LNCaP clone FGC (cell line): ENCODE data around the gene SRGAP1.
"Not testable (repeated sequence)": the region's sequence is repeated elsewhere in the genome, so short reads cannot be mapped to it uniquely, and the experiment has no call there.

Experiments used
- DNase-seq: peaks from one replicate; pipeline ENCODE4 v3.0.0-alpha.2; 2011; ENCODE audit warnings: low read depth
- H3K4me3 ChIP-seq: 2 replicates; pipeline ENCODE4 v1.5.1; 2011; ENCODE audit warnings: mild to moderate bottlenecking, low read depth, low read length, control low read depth
- TF ChIP-seq, protein P1 (sequence below): IDR thresholded peaks from 2 replicates; pipeline ENCODE4 v1.5.1; 2012; ENCODE audit warnings: mild to moderate bottlenecking; ENCODE audit not compliant: control insufficient read depth, insufficient read depth; ENCODE audit errors: extremely low read depth

Gene SRGAP1

DNA sequence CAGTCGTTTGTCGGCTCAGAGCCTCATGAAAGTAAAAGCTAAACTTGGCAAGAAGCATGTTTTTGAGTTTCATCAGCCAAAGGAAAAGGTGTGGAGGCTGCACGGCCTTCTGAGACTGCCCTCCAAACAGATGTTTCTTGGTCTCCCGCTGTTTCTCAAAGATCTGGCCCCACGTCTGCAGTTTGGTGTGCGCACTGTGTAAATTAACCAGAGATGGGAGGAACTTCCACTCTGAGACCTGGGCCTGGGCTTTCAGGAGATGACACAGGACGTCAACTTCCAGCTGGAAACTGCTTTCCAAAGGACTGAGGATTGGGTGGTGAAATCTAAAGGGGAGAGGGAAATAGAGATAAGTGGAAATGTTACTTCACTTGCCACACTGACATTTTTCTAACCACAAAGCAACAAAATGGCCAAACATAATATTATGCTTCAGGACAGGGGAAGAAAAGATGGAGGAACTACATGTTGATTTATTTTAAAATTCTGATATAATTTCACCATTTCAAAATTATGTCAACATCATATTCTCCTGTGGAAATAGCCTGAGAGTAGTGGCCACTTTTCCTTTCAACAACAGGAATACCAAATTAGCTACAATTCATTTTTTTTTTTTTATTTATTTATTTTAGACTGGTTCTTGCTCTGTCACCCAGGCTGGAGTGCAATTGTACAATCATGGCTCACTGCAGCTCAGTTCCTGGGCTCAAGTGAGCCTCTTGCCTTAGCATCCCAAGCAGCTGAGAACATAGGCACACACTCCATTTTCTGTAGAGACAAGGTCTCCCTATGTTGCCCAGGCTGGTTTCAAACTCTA, 350.0 kb downstream of the SRGAP1 start:
- TF ChIP-seq, protein P1, sequence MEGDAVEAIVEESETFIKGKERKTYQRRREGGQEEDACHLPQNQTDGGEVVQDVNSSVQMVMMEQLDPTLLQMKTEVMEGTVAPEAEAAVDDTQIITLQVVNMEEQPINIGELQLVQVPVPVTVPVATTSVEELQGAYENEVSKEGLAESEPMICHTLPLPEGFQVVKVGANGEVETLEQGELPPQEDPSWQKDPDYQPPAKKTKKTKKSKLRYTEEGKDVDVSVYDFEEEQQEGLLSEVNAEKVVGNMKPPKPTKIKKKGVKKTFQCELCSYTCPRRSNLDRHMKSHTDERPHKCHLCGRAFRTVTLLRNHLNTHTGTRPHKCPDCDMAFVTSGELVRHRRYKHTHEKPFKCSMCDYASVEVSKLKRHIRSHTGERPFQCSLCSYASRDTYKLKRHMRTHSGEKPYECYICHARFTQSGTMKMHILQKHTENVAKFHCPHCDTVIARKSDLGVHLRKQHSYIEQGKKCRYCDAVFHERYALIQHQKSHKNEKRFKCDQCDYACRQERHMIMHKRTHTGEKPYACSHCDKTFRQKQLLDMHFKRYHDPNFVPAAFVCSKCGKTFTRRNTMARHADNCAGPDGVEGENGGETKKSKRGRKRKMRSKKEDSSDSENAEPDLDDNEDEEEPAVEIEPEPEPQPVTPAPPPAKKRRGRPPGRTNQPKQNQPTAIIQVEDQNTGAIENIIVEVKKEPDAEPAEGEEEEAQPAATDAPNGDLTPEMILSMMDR: no peak
- no peak for DNase-seq
- no peak overlapping the region for H3K4me3 ChIP-seq

DNA sequence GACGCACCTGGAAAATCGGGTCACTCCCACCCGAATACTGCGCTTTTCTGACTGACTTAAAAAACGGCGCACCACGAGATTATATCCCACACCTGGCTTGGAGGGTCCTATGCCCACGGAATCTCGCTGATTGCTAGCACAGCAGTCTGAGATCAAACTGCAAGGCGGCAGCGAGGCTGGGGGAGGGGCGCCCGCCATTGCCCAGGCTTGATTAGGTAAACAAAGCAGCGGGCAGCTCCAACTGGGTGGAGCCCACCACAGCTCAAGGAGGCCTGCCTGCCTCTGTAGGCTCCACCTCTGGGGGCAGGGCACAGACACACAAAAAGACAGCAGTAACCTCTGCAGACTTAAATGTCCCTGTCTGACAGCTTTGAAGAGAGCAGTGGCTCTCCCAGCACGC, 351.3 kb downstream of the SRGAP1 start:
- not testable (repeated sequence) for DNase-seq, H3K4me3 ChIP-seq

DNA sequence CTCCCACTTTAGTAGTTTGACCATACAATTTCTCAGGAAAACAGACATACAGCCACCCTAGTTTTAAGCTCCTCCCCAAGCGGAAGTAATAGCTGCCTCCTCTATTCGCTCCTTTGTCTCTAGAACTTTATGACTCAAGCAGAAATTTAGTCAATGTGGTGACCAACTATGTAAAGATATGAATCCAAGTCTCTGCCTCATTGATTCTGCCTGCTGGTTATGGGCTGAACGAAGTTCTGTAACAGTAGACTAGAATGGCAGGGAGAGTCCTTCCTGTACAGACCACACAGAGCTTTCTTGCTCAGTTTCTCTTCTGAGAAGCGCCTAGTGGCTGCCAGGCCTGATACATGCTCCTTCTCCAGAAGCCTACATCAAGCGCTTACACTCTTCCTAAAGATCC, 358.5 kb downstream of the SRGAP1 start:
- no peak overlapping the region for H3K4me3 ChIP-seq
- DNase-seq: no peak
- TF ChIP-seq, protein P1: no peak

DNA sequence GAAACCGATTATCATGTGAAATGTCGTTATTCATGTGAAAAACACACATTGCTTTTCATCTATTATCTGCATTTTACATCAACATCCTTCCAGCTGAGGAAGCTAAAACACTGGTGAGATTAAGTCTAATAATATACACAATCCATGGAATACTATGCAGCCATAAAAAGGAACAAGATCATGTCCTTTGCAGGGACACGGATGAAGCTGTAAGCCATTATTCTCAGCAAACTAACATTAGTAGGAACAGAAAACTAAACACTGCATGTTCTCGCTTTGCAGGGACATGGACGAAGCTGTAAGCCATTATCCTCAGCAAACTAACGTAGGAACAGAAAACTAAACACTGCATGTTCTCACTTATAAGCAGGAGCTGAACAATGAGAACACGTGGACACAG, 359.3 kb downstream of the SRGAP1 start:
- no peak for DNase-seq
- TF ChIP-seq, protein P1: no peak
- H3K4me3 ChIP-seq: no peak overlapping the region

DNA sequence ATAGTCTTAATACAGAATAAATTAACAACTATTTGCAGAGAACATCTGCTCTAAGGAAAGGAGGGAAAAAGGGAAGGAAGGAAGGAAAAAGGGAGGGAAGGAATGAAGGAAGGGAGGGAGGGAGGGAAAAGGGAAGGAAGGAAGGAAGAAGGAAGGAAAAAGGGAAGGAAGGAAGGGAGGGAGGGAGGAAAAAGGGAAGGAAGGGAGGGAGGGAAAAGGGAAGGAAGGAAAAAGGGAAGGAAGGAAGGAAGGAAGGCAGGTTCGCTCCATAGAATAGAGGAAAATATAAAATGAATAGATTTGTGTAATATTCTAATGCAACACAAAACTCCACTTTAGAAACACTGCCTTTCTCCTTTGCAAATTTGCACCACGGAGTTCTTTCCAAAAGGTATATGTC, 361.0 kb downstream of the SRGAP1 start:
- DNase-seq: no peak
- TF ChIP-seq, protein P1: no peak
- no peak overlapping the region for H3K4me3 ChIP-seq

DNA sequence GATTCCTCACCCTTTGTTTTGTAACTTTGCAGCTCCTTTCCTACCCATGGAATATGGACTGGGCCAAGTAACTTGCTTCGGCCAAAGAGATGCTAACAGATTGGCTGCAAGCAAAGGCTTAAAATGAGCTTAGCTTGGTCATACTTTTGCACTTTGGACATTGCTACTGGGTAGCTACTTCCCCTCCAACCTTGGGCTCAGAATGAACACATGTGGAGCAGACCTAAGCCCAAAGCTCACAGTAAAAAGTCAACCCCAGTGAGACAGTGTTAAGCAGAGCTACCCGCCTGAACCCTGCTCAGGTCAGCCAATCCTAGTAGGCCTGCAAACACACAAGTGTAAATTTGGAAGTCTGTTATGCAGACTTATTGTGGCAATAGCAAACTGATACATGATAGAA, 363.0 kb downstream of the SRGAP1 start:
- H3K4me3 ChIP-seq: no peak overlapping the region
- no peak for DNase-seq
- TF ChIP-seq, protein P1: no peak
